OCI-LY3 (cell line): ENCODE data around the gene IPO8.

Experiments
- CTCF ChIP-seq: fragments of 200-600, 300-600 bp; sonication (generic); IDR thresholded peaks from 2 replicates; pipeline ENCODE4 v1.5.1; 2014; ENCODE audit warnings: antibody characterized with exemption, low read length, low read depth
- EZH2phosphoT487 ChIP-seq: fragments of 200-600 bp; shearing (Covaris generic); IDR thresholded peaks from 2 replicates; pipeline ENCODE4 v1.6.1; 2018; ENCODE audit warnings: antibody characterized with exemption, mixed run types, low read depth

- TF ChIP-seq CTCF (no peak), EZH2phosphoT487 (no peak)
Measured at GRCh38 chr12:30696943-30697342, 1.3 kb upstream of the IPO8 start.
